LNCAP (cell line): ENCODE data around the gene BNIP5.

ENCODE experiments used
- CTCF ChIP-seq: fragments of 450-650 bp; IDR thresholded peaks from 2 replicates; pipeline ENCODE4 v1.5.1; 2017; ENCODE audit warnings: mild to moderate bottlenecking

BNIP5 gene

GRCh38 chr6:36296240-36296639 is 40.4 kb downstream of the BNIP5 start:
- no peak for TF ChIP-seq CTCF

DNA sequence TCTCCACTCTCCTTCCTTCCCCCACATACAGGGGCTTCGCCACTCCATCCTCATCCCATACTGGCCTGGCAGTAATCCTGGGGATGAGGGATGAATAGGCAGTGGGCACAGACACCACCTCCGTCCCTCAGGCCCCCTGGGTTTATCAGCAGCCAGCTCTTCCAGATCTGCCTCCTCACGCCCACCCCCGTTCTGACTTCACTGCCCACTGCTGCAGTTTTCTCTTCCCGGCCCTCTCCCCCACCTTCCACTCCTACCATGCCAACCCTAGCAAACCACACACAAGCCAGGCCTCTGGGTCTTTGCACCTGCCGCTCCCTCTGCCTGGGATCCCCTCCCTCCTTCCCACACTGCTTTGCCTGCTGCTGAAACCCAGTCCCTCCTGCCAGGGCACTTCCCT is 44.5 kb downstream of the BNIP5 start:
- TF ChIP-seq CTCF = no peak

GRCh38 chr6:36290668-36291620 is 45.7 kb downstream of the BNIP5 start:
- no peak for TF ChIP-seq CTCF

DNA sequence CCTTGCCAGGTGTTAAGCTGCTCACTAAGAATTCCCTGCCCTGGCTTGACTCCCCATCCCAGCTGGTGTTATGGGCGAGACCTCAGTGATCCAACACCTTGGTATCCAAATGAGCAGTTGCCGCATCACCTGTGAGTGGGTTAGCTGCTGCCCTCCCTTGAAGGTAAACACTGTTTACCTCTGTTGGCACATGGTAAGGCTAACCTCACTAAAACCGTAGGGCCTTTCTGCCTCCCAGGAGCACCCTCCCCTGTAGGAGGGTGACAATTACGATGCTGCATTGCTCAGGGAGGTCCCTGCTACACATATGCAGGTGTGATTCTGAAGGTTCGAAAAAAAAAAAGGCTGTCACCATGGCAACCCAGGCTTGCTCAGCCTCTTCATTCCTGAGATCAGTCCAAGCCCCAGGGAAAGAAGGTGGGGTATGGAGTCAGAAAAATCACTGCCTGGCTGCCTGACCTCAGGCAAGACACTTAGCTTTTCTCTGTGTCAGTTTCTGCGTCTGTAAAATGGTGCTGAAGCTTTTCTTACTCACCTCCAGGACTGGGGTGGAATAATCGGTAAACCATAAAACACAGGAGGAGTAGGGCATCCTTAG is 47.3 kb downstream of the BNIP5 start:
- TF ChIP-seq CTCF = no peak

DNA sequence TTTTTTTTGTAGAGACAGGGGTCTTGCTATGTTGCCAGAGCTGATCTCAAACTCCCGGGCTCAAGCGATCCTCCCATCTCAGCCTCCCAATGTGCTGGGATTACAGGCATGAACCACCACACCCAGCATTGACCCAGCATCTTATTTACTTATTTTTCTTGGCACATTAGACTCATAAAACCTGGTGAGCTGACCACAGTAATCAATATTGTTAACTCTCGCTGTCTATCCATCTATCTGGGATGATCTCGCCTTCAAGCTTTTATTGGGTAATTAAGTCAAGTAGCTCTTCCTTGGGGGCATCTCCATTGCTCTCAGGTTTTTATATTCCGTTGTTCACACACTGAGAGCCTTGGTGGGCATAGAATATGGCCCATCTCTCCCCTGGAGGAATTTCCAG is 49.8 kb downstream of the BNIP5 start:
- TF ChIP-seq CTCF = no peak

- no peak for TF ChIP-seq CTCF
Measured at GRCh38 chr6:36285797-36286196, 50.9 kb downstream of the BNIP5 start.

DNA sequence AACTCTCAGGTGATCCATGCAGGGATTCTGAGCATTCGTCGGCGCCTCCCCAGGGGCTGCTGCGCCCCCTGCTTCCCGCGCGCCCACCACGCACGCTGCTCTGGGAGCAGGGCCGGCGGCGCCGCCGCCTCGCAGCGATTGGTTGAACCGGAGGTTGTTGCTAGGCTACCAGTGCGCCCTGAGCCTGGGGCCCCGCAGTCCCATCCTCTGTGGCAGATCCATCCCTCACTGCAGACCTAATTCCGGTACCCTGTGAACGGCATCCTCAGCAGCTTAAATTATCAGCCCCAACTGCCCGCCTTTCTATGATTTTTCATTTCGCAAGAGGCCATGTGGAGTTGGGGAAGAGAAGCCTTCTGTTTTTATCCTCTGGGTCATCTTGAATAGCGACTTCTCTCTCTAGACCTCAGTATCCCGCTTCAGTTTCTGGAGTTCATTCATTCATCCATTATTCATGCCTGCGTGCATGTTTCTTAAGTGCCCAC is 51.5 kb downstream of the BNIP5 start:
- no peak for TF ChIP-seq CTCF
